ENCODE results near the gene SORCS2.

DNA sequence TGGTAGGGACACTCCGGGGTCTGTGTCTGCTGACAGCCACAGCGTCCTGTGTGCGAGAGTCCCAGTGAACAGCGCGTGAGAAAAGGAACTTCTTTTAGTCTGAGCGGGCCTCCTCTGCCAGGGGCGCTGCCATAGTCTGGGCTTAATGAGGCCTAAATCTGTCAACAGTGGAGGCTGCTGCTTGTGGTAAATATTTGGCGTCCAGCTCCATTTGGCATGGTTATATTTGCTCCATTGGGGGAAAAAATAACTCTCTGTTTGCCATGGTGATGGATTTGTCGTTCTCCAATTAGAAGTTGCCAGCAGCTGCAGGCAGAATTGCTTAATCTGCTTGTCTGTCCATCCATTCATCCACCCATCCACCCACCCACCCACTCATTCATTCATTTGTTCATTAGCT lies 313.8 kb downstream of the SORCS2 start:
- no peak for TF ChIP-seq CTCF (IDR thresholded peaks at IDR 0.05)
- TF ChIP-seq POLR2A (IDR thresholded peaks at IDR 0.05), result no peak

Data from uterus (tissue), 2 donors.